Fibroblast of skin of left biceps (primary cell): ENCODE results near the gene CFAP298.
"Not testable (repeated sequence)": the region's sequence is repeated elsewhere in the genome, so short reads cannot be mapped to it uniquely, and the experiment has no call there.

ENCODE experiments used
- DNase-seq, 2 experiments: peaks; one replicate each; pipeline ENCODE4 v3.0.0-alpha.2; 2013; ENCODE audit warnings: low read depth in 2 of 2

The CFAP298 gene, protein sequence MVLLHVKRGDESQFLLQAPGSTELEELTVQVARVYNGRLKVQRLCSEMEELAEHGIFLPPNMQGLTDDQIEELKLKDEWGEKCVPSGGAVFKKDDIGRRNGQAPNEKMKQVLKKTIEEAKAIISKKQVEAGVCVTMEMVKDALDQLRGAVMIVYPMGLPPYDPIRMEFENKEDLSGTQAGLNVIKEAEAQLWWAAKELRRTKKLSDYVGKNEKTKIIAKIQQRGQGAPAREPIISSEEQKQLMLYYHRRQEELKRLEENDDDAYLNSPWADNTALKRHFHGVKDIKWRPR

DNA sequence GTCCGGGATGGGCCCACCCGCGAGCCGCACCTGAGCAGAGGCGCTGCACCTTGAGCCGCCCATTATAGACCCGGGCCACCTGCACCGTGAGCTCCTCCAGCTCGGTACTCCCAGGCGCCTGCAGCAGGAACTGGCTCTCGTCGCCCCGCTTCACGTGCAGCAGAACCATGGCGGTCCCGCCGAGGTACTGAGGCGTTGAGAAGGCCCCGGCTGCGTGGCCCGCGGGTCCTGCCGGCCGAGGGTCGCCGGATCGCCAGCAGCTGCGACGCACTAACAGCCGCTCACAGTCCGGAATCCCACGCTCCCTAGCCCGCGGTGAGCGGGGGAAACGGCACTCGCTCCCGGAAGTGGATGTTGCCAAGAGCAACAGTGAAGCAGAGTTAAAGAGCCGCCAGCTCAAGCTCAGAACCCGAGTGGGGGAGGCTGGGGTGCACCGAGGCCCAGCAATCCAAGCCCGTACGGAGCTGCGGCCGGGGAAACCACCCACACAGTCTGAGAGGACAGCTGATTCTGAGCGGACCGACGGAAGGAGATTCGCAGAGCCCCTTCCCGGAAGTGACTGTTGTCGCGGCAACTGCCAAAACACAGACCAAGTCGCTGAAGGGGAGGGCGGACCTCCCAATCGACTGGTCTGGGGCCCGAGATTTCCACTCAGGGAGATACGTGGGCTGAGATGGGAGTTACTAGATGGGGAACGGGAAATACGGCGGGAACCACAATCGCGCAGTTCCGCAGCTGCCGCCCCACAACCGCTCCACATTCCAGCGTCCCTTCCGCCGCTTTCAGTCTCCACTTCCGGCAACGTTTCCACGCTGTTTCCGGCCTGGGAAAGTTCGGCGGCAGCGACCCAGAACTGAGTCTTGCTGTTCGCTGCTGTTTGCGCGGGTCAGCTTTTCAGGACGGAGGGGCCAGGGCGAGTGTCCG, at the start of gene CFAP298:
CFAP298 (minus strand) TSS at position 303 of the 924 bp plus-strand sequence; CDS start at position 169, 134 bp downstream.
- DNase-seq = peak; percentile 83

DNA sequence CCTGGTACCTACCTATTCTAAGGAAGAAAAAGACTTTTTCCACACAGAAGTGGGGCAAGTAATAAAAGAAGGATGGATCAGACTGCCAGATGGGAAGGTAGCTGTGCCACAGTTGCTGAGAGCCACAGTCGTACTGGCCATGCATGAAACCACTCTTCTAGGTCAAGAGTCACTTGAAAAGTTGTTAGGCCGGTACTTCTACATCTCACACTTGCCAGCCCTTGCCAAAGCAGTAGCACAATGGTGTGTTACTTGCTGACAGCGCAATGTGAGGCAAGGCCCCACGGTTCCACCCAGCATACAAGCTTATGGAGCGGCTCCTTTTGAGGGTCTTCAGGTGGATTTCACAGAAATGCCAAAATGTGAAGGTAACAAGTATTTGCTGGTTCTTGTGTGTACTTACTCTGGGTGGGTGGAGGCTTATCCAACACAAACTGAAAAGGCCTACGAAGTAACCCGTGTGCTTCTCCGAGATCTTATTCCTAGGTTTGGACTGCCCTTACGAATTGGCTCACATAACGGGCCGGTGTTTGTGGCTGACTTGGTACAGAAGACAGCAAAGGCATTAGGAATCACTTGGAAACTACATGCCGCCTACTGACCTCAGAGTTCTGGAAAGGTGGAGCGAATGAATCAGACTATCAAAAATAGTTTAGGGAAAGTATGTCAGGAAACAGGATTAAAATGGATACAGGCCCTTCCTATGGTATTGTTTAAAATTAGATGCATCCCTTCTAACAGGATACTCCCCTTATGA, 49.0 kb upstream of the CFAP298 start:
- not testable (repeated sequence) for DNase-seq

DNA sequence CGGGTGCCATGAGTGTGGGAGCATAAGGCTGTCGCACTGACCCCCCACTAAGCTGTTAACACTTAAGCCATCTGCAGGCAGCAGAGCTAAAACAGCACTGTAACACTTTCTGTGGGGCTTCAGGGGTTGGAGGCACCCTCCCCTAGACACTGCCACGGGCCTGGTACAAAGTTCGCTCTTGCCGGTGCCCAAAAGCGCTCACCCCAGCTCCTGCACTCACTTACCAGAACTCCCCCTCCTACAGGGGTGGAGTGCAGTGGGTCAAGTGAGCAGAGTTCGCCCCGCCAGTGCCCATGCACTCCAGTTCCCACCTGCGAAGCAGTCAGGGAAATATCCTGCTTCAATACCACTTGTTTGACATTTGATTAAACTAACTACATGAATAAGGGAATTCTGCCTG, 46.3 kb upstream of the CFAP298 start:
- no peak for DNase-seq

DNA sequence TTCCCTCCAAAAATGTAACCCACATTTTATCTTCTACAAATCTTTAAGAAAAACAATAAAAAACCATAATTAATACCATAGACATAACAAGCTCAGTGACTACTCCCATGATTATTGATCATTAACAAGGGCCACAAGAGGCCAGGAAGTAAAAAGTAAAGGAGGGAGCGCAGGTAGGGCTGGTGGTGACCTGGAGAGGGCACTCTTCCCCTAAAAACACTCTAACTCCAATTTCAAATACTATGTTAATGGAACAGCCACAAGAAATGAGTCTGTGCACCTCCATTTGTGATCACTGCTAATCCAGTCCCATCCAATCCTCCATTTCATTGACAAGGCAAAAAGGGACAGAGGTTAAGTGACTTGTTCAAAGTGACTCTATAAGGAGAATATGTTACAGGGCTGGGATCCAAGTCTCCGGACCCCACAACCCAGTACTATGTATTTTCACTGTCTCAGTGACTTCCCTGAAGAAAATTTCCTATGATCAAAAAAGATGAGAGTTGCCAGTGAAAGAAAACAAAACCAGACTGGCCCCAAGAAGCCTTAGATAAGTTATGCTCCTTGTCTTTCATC, 41.2 kb upstream of the CFAP298 start:
- no peak for DNase-seq

DNA sequence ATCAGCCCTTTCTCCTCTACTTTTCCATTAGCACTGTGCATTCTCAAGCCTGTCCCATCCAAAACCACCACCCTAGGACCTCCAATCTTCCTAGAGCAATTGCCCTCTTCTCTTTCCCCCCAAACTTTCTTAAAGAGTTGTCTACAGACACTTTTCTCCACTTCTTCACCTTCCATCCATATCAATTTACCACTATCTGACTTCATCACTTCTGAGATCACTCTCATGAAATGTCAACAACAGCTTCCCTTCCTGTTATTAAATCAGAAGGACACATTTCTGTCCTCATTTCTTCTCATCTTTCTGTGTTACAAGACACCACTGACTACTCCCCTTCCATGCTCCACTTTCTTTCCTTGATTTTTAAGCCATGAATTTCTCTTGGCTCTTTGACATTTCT, 36.0 kb upstream of the CFAP298 start:
- no peak for DNase-seq

DNA sequence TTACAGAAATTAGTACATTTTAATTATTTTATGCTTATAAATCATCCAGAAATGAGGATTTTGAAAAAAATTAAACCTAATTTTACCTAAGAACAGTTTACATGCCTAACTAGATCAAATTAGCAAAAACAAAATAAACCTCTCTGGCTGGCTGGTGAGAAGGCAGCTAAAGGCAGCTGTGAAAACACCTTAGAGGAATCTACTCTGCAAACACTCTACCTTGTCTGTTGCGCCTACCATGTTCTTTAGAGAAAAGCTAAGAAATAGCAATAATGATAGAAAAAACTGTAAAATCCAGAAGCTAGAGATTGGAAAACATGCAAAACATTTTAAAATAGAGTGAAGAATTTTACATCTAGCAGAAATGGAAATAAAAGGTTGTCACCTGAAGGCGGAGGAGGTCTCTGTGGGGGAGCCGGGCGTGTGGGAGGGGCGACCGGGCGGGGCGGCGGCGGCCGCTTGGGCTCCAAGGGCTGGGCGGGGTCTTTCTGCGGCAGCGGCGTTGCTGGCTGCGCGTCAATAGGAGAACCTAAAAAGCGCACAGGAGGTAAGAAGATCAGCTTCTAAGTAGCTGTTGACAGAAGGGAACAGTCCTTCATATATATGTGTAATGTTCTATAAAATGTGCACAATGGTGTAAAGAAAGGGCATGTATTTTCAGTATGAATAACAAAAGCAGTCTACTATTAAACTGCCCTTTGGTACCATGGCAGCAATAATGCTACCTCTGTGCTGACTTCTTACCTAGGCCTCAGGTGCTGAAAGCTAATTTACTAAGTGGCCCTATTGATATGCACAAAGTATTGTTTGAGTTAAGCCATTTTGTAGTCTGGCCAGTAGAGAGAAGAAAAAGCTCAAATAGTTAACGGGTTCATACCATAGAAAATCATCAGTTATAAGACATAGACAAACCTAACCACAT, 33.3 kb upstream of the CFAP298 start:
- DNase-seq = no peak

DNA sequence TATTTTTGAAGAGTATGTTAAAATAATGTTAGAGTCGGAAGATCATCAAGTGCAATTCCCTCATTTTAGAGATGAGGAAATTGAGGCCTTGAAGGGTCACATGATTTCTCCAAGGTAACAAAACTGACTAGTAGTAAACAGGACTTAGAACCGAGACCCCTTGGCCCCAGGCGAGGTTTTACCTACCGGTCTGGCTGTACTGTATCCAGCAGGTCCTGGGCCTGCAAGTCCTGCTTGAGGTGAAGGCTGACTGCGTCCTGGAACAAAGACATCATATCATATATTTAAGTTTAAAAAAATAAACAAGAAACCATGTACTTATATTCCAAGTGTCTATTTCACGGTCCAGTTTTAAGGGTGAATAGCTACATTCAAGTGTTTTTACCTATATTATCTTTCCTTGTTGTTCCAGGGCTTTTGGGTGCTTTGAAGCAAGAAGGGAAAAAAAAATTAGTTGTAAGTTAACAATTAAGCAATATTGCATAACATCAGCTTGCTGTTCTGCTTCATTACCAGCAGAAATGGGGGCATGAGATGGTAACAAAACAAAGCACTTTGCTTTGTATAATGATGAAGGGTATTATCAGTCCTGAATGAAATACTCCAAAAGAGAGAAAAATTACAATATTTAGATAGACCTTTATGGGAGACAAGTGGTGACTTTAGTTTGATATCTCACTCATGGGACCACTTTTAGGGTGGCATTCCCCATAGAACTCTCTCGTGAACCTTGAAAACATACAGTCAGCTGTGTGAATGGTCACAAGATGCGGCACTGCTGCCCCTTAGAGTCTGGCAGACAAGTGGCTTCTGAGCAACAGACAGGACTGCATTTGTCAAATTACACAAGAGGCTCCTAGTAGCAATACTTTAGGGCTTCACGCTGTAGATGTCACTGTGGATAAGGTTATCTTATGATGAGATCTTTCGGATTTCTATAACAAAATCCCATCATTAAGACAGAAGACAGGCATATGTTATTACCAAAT, 29.8 kb upstream of the CFAP298 start:
- no peak for DNase-seq

DNA sequence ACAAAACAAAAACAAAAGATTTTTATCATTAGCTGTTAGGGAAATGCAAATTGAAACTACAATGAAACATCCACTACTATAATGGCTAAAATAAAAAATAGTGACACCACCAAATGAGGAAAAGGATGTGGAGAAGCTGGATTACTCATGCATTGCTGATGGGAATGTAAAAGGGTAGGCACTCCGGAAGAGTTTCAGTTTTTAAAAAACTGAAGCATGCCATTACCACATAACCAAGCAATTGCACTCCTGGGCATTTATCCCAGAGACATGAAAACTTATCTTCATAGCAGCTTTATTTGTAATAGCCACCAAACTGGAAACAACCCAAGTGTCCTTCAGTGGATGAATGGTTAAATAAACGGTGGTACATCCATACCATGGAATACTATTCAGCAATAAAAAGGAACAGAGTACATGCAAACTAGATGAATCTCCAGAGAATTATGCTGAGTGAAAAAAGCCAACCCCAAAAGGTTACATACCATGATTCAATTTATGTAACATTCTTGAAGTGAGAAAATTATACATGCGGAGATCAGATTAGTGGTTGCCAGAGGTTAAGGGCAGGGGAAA, 14.5 kb upstream of the CFAP298 start:
- DNase-seq = no peak

DNA sequence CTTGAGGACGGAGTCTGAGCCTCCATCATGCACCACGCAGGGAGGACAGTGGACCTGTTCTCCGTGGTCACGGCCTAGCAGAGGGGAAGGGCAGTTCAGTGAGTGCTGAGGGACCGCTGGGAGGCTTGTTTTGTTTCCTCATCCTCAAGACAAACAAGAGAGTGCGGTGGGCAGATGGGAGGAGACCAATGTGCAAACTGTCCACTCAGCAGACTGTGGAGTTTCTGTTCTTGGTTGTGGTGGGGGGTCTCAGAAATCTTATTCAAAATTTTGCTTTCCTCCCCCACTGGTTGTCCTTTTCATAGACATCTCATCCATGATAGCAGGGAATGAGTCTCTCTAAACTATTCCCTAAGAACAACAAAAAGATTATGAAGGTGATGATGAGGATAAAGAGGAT, 6.0 kb upstream of the CFAP298 start:
- DNase-seq = not testable (repeated sequence)

DNA sequence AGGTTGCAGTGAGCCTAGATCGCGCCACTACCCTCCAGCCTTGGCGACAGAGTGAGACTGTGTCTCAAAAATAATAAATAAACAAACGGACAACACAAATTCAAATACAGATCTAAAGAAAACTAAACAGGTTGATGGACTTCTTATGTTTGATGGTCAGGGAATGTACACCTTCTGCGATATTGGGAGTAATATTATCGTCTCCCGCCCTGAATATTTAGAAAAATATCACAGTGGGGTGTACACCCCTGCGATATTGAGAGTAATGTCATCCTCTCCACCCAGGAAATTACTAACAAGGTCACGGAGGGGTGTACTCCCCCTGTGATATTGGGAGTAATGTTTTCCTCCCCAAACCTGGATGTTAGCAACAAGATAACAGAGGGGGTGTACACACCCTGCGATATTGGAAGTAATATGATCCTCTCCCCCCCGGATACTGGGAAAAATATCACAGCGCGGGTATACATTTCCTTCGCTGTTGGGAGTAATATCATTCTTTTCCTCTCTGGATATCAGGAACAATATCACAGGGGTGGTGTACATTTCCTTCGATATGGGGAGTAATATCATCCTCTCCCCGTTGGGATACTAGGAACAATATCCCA, 1.4 kb upstream of the CFAP298 start:
- no peak for DNase-seq

DNA sequence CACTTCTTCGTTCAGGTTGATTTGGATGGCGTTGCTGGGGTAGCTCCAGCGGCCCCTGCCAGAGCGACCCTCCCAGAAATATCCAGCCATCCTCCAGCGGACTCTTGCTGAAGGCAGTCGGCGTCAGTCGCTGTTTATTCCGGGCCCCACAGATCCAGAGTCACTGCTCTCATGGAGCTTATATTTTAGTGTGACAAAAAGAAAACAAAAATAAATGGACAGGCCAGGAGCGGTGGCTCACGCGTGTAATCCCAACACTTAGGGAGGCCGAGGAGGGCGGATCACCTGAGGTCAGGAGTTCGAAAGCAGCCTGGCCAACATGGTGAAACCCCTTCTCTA, 791 bp upstream of the CFAP298 start:
- DNase-seq = no peak

DNA sequence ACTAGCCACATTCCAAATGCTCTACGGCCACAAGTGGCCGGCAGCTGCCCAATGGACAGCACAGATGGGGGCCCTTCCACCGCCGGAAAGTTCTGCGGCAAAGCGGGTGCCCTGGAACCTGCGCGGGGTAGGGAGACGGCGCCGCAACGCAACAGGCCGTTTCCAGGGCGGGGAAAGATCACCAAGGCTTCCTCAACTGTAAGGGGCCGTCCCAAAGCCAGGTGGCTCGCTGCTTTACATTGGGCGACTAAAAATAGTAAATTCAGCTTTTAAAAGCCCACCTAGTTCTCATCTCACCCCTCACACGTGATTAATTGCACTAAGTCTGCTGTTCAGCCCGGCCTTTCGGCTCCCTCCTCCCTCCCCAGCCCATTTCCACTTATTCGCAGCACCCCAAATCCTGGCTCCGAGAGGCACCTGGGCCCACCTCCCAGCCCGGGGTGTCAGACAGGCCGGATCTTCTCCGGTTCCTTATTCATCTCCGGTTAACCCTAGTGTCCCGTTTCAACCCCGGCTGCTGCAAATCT, 643 bp downstream of the CFAP298 start:
- DNase-seq = no peak

DNA sequence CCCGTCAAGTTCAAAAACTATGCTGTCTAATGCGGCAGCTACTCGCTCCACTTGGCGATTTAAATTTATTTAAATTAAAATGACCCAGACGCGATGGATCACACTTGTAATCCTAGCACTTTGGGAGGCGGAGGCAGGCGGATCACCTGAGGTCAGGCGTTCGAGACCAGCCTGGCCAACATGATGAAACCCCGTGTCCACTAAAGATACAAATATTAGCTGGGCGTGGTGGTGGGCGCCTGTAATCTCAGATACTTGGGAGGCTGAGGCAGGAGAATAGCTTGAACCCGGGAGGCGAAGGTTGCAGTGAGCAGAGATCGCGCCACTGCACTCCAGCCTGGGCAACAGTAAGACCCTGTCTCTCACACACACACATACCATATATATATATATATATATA, 1.2 kb downstream of the CFAP298 start:
- not testable (repeated sequence) for DNase-seq

DNA sequence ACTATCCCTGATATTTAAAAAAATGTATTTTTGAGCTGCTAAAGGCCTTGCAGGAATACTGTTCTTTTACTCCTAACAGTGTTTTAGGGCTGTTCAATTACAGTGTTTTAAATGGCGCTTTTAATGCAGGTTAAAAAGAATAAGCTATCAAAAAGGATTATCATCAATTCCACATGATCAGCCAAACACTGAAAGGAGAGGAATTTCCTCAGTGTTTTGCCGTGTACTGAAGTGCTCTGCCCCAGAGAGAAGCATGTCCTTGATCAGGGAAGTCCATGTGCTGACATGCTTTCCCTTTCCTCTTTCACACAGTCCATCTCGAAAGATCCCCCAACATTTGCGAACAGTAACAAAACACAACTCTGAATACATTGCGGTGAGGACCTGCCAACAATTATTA, 3.3 kb downstream of the CFAP298 start:
- DNase-seq = no peak

DNA sequence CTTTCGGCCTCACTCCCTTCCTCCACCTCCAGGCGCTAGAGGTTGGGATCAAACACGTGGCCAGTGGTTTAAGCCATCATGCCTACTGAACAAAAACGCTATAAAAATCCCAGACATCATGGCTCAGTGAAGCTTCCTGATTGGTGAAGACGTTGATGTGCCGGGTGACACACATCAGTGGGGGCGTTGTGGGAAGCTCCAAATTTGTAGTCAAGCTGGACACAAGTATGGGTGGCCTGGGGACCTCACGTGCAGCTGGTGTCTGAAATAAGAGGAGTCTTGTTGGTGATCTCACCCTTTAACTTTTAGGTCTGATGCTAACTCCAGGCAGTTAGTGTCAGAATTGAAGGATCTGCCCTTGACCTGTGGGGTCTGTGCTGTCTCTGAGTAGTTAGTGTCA, 6.7 kb downstream of the CFAP298 start:
- DNase-seq = no peak

DNA sequence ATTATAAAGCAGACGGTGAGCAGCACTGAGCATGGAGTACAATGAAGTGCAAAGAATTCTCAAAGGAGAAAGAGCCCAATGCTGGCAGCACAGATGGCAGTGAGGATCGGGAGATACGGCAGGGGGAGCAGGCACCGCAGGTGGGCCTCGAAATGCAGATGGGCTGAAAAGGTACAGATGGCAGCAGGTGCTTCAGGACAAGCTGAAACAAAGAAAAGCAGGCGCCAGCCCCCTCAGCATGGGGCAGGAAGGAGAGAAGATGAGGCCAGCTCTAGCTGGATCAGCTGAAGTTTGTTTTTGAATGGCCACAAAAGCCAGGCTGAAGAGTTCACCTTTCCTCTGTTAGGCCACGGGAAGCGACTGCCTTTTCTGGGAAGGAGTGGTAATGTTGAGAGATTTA, 7.7 kb downstream of the CFAP298 start:
- DNase-seq = no peak

DNA sequence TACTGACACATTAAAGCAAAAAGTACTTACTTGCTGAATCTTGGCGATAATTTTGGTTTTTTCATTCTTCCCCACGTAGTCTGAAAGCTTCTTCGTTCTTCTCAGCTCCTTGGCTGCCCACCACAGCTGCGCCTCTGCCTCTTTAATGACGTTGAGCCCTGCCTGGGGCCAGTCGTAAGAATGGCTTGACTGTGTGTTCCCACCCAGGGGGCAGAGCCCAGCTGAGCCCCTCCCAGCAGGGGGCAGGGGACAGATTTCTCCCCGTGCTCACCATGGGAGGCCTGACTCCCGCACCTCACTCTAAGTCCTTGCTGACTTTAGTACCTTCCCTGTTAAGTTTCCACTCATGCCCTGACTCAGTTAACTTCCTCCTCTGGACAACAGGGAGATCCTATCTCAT, 9.0 kb downstream of the CFAP298 start:
- no peak for DNase-seq

DNA sequence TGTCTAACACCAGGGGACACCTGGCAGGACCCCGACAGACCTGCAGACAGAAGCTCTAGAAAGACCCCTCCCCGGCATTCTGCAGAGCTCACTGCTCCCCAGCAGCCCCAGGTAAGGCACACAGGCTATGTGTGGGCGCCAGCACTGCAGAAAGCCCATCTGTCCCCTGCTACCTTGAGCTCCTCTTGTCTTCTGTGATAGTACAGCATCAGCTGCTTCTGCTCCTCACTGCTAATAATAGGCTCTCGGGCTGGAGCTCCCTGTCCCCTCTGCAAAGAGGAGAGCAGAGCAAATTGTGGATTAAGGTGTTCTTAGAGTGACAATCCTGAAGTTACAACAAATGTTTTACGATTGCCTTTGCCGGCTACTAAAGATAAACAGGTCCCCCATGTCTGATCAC, 10.1 kb downstream of the CFAP298 start:
- DNase-seq = no peak

DNA sequence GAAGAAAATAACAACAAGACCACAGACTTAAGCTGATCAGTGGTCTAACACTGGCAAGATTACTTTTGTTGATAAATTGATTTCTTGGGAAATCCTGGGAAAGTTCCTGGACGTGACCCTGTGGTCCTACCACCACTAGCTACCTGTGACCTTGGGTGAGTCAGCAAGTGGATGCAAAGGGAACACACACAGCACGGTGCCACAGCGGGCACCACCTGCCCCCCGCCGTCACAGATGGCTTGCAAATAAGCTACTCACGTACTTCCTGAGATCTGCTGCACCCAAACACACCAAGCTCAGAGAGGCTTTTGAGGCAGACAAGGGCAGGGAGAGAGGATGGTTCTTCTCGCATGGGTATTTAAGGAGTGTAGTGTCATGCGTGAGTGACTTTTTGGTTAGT, 12.7 kb downstream of the CFAP298 start:
- no peak for DNase-seq
